GM12875 (cell line): ENCODE results near the gene APBB2.

ENCODE experiments used
- H3K4me3 ChIP-seq: one replicate; pipeline ENCODE4 v1.5.1; 2011; ENCODE audit warnings: low read depth, low read length, control low read depth
- TF ChIP-seq, protein P1 (sequence below): IDR thresholded peaks from 2 replicates; pipeline ENCODE4 v1.5.1; 2011; ENCODE audit warnings: low read depth, mild to moderate bottlenecking, control low read depth, inconsistent platforms, low read length, moderate library complexity, borderline replicate concordance; ENCODE audit not compliant: insufficient read depth

The APBB2 gene

DNA sequence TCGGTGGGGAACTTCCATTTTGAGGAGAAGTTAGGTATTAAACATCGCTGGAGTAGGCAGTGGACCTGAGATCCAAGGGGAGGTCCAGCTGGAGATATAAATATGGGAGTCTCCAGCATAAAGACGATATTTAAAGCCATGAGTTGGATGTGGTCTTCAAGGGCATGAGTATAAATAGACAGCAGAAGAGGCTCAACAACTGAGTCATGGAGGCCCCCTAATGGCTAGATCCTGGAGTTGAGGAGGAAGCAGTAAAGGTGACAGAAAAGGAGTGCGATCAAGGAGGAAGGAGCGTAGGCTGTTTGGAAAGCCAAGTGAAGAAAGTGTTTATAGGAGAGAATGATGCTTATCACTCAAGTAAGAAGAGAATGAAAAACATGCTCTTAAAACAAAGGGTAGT is 18.1 kb upstream of the APBB2 start:
- TF ChIP-seq, protein P1, sequence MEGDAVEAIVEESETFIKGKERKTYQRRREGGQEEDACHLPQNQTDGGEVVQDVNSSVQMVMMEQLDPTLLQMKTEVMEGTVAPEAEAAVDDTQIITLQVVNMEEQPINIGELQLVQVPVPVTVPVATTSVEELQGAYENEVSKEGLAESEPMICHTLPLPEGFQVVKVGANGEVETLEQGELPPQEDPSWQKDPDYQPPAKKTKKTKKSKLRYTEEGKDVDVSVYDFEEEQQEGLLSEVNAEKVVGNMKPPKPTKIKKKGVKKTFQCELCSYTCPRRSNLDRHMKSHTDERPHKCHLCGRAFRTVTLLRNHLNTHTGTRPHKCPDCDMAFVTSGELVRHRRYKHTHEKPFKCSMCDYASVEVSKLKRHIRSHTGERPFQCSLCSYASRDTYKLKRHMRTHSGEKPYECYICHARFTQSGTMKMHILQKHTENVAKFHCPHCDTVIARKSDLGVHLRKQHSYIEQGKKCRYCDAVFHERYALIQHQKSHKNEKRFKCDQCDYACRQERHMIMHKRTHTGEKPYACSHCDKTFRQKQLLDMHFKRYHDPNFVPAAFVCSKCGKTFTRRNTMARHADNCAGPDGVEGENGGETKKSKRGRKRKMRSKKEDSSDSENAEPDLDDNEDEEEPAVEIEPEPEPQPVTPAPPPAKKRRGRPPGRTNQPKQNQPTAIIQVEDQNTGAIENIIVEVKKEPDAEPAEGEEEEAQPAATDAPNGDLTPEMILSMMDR, result peak; percentile 11; the same call in 1 of the 2 replicates
- no peak overlapping the region for H3K4me3 ChIP-seq

DNA sequence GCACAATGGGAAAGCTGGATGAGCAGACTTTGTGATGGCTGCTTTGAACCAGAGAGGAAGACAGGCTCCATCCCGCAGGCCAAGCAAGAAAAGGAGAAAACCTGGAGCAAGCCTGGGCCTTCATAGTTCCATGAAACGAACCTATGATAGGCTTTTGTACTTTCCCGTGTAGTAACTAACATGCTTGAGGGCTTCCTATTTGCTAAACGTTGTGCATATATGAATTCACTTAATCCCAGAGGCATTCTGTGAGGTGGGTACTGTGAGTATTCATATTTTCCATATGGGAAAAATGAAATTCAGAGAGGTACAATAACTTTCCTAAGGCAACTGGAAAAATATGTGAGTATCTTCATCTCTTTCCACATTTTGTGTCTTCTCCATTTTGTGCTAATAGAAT is 13.6 kb upstream of the APBB2 start:
- H3K4me3 ChIP-seq, result no peak overlapping the region
- TF ChIP-seq, protein P1, result no peak

DNA sequence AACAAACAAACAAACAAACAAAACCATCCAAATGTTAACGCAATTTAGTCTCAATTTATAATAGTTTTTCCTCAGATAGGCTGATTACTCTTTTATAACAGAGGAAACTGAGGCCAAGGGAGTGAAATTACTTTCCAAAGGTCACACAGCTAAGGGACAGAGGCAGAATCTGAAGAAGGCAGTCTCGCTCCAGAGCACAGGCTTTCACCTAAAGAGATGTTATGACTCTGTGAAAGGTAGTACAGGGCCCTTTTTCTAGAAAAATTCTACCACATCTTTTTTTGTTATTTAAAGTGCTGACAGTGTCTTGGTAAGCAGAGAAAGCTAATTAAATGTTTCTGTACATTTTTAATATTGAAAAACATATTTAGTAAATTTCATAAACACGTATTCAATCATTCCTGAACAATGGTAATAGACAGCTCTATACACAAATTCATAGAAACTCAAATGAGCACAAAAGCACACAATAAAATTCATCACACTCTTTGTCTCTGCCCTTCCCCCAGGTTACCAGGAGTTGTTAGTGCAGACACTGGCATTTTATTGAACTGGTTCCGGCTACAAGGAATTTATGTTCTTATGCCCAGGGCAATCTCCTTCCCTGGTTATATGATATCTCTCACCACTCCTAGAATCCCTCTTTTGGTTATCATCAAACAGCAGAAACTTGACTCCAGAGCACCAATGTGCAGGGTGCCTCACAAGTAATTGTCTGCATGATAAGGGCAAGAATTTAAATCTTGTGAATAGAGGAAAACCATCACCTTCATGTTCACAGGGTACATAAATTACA is 7.7 kb upstream of the APBB2 start:
- H3K4me3 ChIP-seq, result no peak overlapping the region
- TF ChIP-seq, protein P1, result no peak

DNA sequence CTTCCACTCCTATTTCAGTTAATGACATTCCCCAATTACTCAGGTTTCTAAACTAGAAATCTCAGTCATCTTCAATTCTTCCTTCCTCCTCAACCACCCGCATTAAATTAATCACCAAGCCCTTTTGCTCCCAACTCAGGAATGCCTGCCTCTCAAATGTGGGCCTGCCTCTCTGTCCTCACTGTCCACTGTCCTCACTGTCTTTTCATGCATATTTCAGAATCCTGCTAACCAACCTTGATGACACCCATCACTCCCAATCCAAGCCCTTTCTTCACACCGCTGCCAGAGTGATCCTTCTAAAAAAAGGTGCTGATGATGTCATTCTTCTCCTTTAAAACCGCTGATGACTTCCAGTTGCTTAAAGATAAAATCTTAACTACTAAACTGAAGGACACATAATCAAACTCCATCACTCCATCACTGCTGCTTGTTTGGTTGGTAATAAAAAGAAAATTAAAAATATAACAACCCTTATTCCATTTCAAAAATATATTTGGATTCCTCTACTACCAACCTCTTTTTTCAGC is 5.1 kb upstream of the APBB2 start:
- TF ChIP-seq, protein P1, result no peak
- no peak overlapping the region for H3K4me3 ChIP-seq

DNA sequence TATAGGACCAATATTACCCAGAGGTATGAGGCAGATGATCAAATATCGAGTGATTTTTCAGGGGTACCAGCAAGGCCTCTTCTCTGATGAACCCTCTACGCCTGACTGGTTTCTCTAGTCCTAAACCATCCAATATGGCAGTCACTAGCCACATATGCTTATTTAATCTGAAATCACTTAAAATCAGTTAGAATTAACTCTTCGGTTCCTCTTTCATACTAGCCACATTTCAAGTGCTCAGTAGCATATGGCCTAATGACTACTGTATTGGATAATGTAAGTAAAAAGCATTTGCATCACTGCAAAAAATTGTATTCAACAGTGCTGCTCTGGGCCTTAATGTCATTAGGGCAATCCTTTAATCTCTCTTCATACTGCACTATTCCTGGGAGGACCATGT is 4.4 kb upstream of the APBB2 start:
- H3K4me3 ChIP-seq, result no peak overlapping the region
- TF ChIP-seq, protein P1, result no peak

DNA sequence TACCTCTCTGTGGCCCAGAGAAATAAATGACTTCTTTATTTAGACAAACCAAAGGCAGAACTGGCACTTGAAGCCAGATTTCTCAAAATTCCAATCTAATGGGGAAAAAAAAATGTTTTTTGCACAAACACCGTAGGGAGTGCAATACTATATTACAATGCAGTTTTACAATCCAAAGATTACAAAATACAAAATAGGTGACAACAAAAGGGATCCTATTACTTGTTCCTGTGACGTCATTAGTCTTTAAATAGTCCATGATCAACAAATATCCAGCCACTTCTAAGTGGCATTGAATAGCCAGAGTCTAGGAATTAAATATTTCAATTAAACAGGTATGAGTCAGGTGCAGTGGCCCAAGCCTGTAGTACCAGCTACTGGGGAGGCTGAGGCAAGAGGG is 3.0 kb upstream of the APBB2 start:
- TF ChIP-seq, protein P1, result no peak
- H3K4me3 ChIP-seq, result no peak overlapping the region

DNA sequence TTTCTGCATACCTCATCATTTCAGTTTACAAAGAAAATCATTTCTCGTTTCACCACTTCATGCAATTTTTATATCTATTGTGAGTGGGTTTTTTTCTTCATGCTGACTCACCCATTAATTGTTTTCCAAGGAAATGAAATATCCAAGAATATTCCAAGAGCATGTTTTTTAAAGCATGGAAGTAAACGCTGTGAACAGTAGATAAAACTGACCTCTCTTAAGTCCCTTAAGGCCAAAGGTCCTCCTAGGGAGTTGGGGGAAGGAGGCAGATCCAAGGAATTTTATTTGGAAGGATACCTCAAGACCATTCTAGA is 2.6 kb upstream of the APBB2 start:
- no peak overlapping the region for H3K4me3 ChIP-seq
- TF ChIP-seq, protein P1, result no peak
